Aorta (tissue), 5 donors: Measurements from ENCODE around the gene SCYGR4. TPM values are rescaled to one million over a fixed set of nuclear protein-coding genes. Genes with fewer than 3 reads are reported as not detected.

Experiments
- ATAC-seq: fragments of 200-7000 bp; cut with Tn5 transposase; one replicate; pipeline ENCODE4 v1.9.1; 2022; ENCODE audit warnings: moderate library complexity; ENCODE audit not compliant: low FRiP score
- DNase-seq, 2 donors: peaks; one replicate each; pipeline ENCODE4 v3.0.0-alpha.2; 2020
- H3K27ac ChIP-seq, 2 donors: one replicate each; pipeline ENCODE4 v1.5.1; 2013; ENCODE audit warnings: low read length in 2 of 2, mild to moderate bottlenecking in 2 of 2, moderate library complexity in 2 of 2, control low read depth in 1 of 2, inconsistent platforms in 1 of 2, low read depth in 1 of 2
- H3K27me3 ChIP-seq, 2 donors: one replicate each; pipeline ENCODE4 v1.6.1; 2013; ENCODE audit warnings: control low read depth in 1 of 2, low read length in 1 of 2, mild to moderate bottlenecking in 1 of 2, moderate library complexity in 1 of 2; ENCODE audit not compliant: insufficient read depth in 2 of 2, control insufficient read depth in 1 of 2
- H3K36me3 ChIP-seq, 2 donors: one replicate each; pipeline ENCODE4 v1.6.1; 2013; ENCODE audit warnings: control low read depth in 1 of 2, low read length in 1 of 2, mild to moderate bottlenecking in 1 of 2; ENCODE audit not compliant: insufficient read depth in 2 of 2, control insufficient read depth in 1 of 2
- H3K4me1 ChIP-seq, 2 donors: one replicate each; pipeline ENCODE4 v1.6.1; 2013; ENCODE audit warnings: low read length in 2 of 2, control low read depth in 1 of 2, mild to moderate bottlenecking in 1 of 2, moderate library complexity in 1 of 2; ENCODE audit not compliant: insufficient read depth in 2 of 2, control insufficient read depth in 1 of 2
- H3K4me3 ChIP-seq, 2 donors: one replicate each; pipeline ENCODE4 v1.5.1; 2013; ENCODE audit warnings: low read length in 2 of 2, control low read depth in 1 of 2, mild to moderate bottlenecking in 1 of 2
- H3K9me3 ChIP-seq: one replicate; pipeline ENCODE4 v1.6.1; 2013; ENCODE audit warnings: mild to moderate bottlenecking, low read length; ENCODE audit not compliant: control insufficient read depth
- WGBS, 2 donors: extraction: QIAGEN DNeasy Blood & Tissue Kit; methylation state at CpG; one replicate each; pipeline ENCODE4 v1.1.7; 2013; 5-methylcytosine and 5-hydroxymethylcytosine counted together
- intact Hi-C, 2 donors: fragments of 100-400 bp; cut with DNase I; formaldehyde crosslinking; loops; one replicate each; pipeline versions ENCODE4 v1.14.2 to v1.15.0; 2022
- polyA plus RNA-seq, 2 donors: library from polyadenylated mRNA; stranded (reverse); fragments of 200-250 nt; gene quantifications; one replicate each; pipeline ENCODE4 v1.2.3, GENCODE V29; 2013
- total RNA-seq, 2 donors: library from RNA; stranded (reverse); fragmentation: NEBNext Ultra II Directional; extraction: Animal tissue kit (Norgen Biotek cat#: 25700); gene quantifications; one replicate each; pipeline ENCODE4 v1.2.1, GENCODE V29; 2021
- donor health status: healthy with polysubstance abuse.
- donor health status: Bipolar disorder and iron deficiency.
- donor health status: DM: no; HTN: no; CAD: no.
- donor health status: DM: no; HTN: no; CAD: no.
- donor health status: DM: yes; HTN: yes; CAD: no.

SCYGR4 gene
- total and polyA plus RNA-seq, 4 donors = not detected

- Histone ChIP-seq H3K4me3 (no peak overlapping the region), H3K27me3 (no peaks in the 10 kb centered on the region), H3K27ac (no peak overlapping the region), H3K4me1 (no peaks in the 10 kb centered on the region), H3K36me3 (no peaks in the 10 kb centered on the region), H3K9me3 (no peaks in the 10 kb centered on the region)
- intact Hi-C loops = no loop called here
- no peak for DNase-seq
- no peak for ATAC-seq
- 83 to 88% methylated on average over 16 of the region's 16 CpGs for WGBS, 2 donors
Observed at GRCh38 chr2:227608561-227609338, 8.5 kb upstream of the SCYGR4 start.

- Histone ChIP-seq H3K4me1 (no peaks in the 10 kb centered on the region), H3K4me3 (no peak overlapping the region), H3K27ac (no peak overlapping the region), H3K9me3 (no peaks in the 10 kb centered on the region), H3K27me3 (no peaks in the 10 kb centered on the region), H3K36me3 (no peaks in the 10 kb centered on the region)
- WGBS, 2 donors = 89 to 91% methylated on average over 2 of the region's 2 CpGs
- ATAC-seq (no peak), DNase-seq (no peak)
- intact Hi-C loops = no loop called here
Observed at GRCh38 chr2:227610123-227610522, 7.2 kb upstream of the SCYGR4 start.

GRCh38 chr2:227612546-227613271, 4.6 kb upstream of the SCYGR4 start:
- ATAC-seq = no peak
- no peaks in the 10 kb centered on the region for H3K4me1 ChIP-seq
- DNase-seq = no peak
- 80 to 82% methylated on average over 11 of the region's 11 CpGs for WGBS, 2 donors
- intact Hi-C loops = no loop called here
- H3K36me3 ChIP-seq = no peaks in the 10 kb centered on the region
- no peaks in the 10 kb centered on the region for H3K9me3 ChIP-seq
- H3K4me3 ChIP-seq = no peak overlapping the region
- no peaks in the 10 kb centered on the region for H3K27me3 ChIP-seq
- H3K27ac ChIP-seq = no peak overlapping the region

GRCh38 chr2:227613272-227613660, 4.0 kb upstream of the SCYGR4 start:
- no peak for DNase-seq
- Histone ChIP-seq H3K4me3 (no peak overlapping the region), H3K27ac (no peak overlapping the region), H3K4me1 (no peaks in the 10 kb centered on the region), H3K36me3 (no peaks in the 10 kb centered on the region), H3K27me3 (no peaks in the 10 kb centered on the region), H3K9me3 (no peaks in the 10 kb centered on the region)
- 71 to 75% methylated on average over 4 of the region's 4 CpGs for WGBS, 2 donors
- intact Hi-C loops = no loop called here
- ATAC-seq = no peak

- no peak overlapping the region for H3K27ac ChIP-seq
Observed at GRCh38 chr2:227614246-227614645, 3.1 kb upstream of the SCYGR4 start.

GRCh38 chr2:227614740-227615139, 2.6 kb upstream of the SCYGR4 start, which contains the start of gene SCYGR3:
Gene SCYGR3 (minus strand): TSS chr2:227614840. CDS start chr2:227614840, 0 bp downstream.
- no peaks in the 10 kb centered on the region for H3K36me3 ChIP-seq
- ATAC-seq (no peak), DNase-seq (no peak)
- H3K27me3 ChIP-seq = no peaks in the 10 kb centered on the region
- no peaks in the 10 kb centered on the region for H3K4me1 ChIP-seq
- no peak within 1 kb of the TSS for H3K4me3 ChIP-seq
- no peak within 1 kb of the TSS for H3K27ac ChIP-seq
- intact Hi-C loops = no loop called here
- H3K9me3 ChIP-seq = no peaks in the 10 kb centered on the region
- 98 to 100% methylated on average over 1 to 4 of the region's 4 CpGs for WGBS, 2 donors

More at GRCh38 chr2:227614246-227614645, 3.1 kb upstream of the SCYGR4 start:
- DNase-seq (no peak), ATAC-seq (no peak)
- intact Hi-C loops = no loop called here
- no peaks in the 10 kb centered on the region for H3K4me1 ChIP-seq
- no peaks in the 10 kb centered on the region for H3K27me3 ChIP-seq
- 62 to 91% methylated on average over 1 to 4 of the region's 4 CpGs for WGBS, 2 donors
- no peaks in the 10 kb centered on the region for H3K36me3 ChIP-seq
- H3K9me3 ChIP-seq = no peaks in the 10 kb centered on the region
- no peak overlapping the region for H3K4me3 ChIP-seq

- Histone ChIP-seq H3K4me1 (no peaks in the 10 kb centered on the region), H3K27ac (no peak overlapping the region), H3K27me3 (no peaks in the 10 kb centered on the region), H3K4me3 (no peak overlapping the region), H3K9me3 (no peaks in the 10 kb centered on the region), H3K36me3 (no peaks in the 10 kb centered on the region)
- ATAC-seq (no peak), DNase-seq (no peak)
- intact Hi-C loops = no loop called here
- 92 to 95% methylated on average over 4 of the region's 4 CpGs for WGBS, 2 donors
Observed at GRCh38 chr2:227615181-227615580, 2.1 kb upstream of the SCYGR4 start.

GRCh38 chr2:227615906-227616305, 1.4 kb upstream of the SCYGR4 start:
- DNase-seq = no peak
- no peak for ATAC-seq
- intact Hi-C loops = no loop called here
- Histone ChIP-seq H3K36me3 (no peaks in the 10 kb centered on the region), H3K4me1 (no peaks in the 10 kb centered on the region), H3K27ac (no peak overlapping the region), H3K4me3 (no peak overlapping the region), H3K27me3 (no peaks in the 10 kb centered on the region), H3K9me3 (no peaks in the 10 kb centered on the region)
- 63 to 70% methylated on average over 5 of the region's 5 CpGs for WGBS, 2 donors

GRCh38 chr2:227616631-227617030, 667 bp upstream of the SCYGR4 start:
- Histone ChIP-seq H3K36me3 (no peaks in the 10 kb centered on the region), H3K27ac (no peak overlapping the region), H3K4me3 (no peak overlapping the region), H3K27me3 (no peaks in the 10 kb centered on the region), H3K9me3 (no peaks in the 10 kb centered on the region), H3K4me1 (no peaks in the 10 kb centered on the region)
- 35 to 44% methylated on average over 4 of the region's 4 CpGs for WGBS, 2 donors
- no peak for ATAC-seq
- intact Hi-C loops = no loop called here
- DNase-seq = no peak
